AG09319 (cell line): ENCODE measurements around the gene ACTRT2.

ENCODE experiments used
- DNase-seq: peaks from one replicate; pipeline ENCODE4 v3.0.0-alpha.2; 2010; ENCODE audit warnings: low read depth; ENCODE audit errors: extremely low read depth
- CTCF ChIP-seq: IDR thresholded peaks from 2 replicates; pipeline ENCODE4 v1.5.1; 2011; ENCODE audit warnings: low read depth, mild to moderate bottlenecking, inconsistent platforms, low read length, moderate library complexity

Gene ACTRT2

GRCh38 chr1:3005771-3006170 is 15.5 kb upstream of the ACTRT2 start:
- TF ChIP-seq CTCF: no peak
- no peak for DNase-seq

- no peak for TF ChIP-seq CTCF
- DNase-seq: no peak
Observed at GRCh38 chr1:3007298-3008147, 13.7 kb upstream of the ACTRT2 start.

GRCh38 chr1:3009021-3009420 is 12.2 kb upstream of the ACTRT2 start:
- TF ChIP-seq CTCF: no peak
- DNase-seq: no peak

- TF ChIP-seq CTCF: no peak
- no peak for DNase-seq
Observed at GRCh38 chr1:3009556-3009955, 11.7 kb upstream of the ACTRT2 start.

GRCh38 chr1:3011127-3011526 is 10.1 kb upstream of the ACTRT2 start:
- TF ChIP-seq CTCF: no peak
- DNase-seq: no peak

- DNase-seq: no peak
- no peak for TF ChIP-seq CTCF
Observed at GRCh38 chr1:3011631-3012455, 9.4 kb upstream of the ACTRT2 start.
